ENCODE measurements around the gene TMEM98. TPM values are rescaled to one million over a fixed set of nuclear protein-coding genes. Genes with fewer than 3 reads are reported as not detected.

The TMEM98 gene
- total and polyA plus RNA-seq, 2 of the 8 experiments (the other 6 are each of a cell fraction or from before 2014, with no cell fraction given) = 86.1 to 232 TPM

DNA sequence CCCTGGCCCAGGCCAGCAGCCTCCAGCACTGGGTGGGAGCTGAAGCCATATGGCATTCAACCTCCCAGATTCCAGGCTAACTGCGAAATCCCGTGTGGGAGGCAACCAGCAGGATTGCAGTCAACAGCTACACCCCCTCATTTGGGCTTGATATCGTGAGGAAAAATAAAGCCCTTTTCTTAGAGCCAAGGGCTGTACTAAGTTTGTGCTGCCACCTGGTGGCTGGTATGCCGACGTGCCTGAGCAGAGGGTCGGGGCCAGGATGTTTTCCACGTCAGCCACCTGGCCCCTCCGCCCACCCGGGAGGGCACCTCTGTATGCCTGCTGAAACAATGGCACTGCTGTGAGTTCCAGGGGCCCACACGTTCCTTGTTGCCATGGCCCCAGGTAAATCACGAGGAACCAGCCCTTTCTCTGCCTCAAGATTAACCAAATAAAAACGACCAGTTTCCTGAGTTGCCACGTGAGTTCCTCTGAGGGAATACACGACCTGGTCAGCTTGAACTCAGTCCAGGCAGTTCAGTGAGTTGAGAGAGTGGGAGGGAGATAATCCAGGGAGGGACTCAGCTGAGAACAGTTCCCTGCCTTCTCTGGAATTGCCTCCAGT is 9.0 kb downstream of the TMEM98 start:
- H2BK20ac ChIP-seq (ENCODE audit: low read length) = no peak overlapping the region
- H2BK5ac ChIP-seq (ENCODE audit: low read depth, low read length) = peak overlapping the region; percentile 88; the same call in 1 of the 2 replicates
- H3K4me2 ChIP-seq (ENCODE audit: insufficient read depth in 1 of 2, low read depth in 2 of 2, low read length in 2 of 2) = peak overlapping the region in 1 of 2 experiments; percentile 47; a peak in 2 of 4 replicates
- no peaks in the 10 kb centered on the region for H3K9me3 ChIP-seq (ENCODE audit: insufficient read depth in 2 of 2, low read depth in 1 of 2, low read length in 1 of 2)
- H4K20me1 ChIP-seq (replicated peaks in 1 of 2; ENCODE audit: control insufficient read depth in 1 of 2, insufficient read depth in 2 of 2, low read length in 2 of 2) = peaks cover 4% of the 10 kb centered on the region in 2 experiments
- peaks cover 3% of the 10 kb centered on the region for H3K79me1 ChIP-seq (ENCODE audit: low read depth, low read length)
- H2AFZ ChIP-seq (ENCODE audit: low read length) = 0 out of 2 replicates have a peak overlapping the region, but pooled peaks have one; percentile 72
- peaks cover 2 to 7% (median 4%) of the 10 kb centered on the region in 4 experiments; a peak in 6 of 7 replicates for H3K4me1 ChIP-seq (replicated peaks in 1 of 4; ENCODE audit: control insufficient read depth in 3 of 4, insufficient read depth in 4 of 4, low read length in 3 of 4)
- no peak overlapping the region for H3K23ac ChIP-seq (ENCODE audit: insufficient read length)
- peaks cover 7 to 45% (median 27%) of the 10 kb centered on the region in 4 experiments; a peak in 6 of 8 replicates for H3K36me3 ChIP-seq (ENCODE audit: control insufficient read depth in 2 of 4, insufficient read depth in 4 of 4, low read length in 3 of 4)
- peak overlapping the region in 1 of 4 experiments; percentile 30; a peak in 1 of 8 replicates for H3K4me3 ChIP-seq (ENCODE audit: extremely low read depth in 1 of 4, insufficient read depth in 2 of 4, low read depth in 3 of 4, low read length in 4 of 4)
- H4K8ac ChIP-seq (ENCODE audit: extremely low read depth, insufficient read depth, low read length) = peak overlapping the region; percentile 36; the same call in 1 of the 2 replicates
- no peaks in the 10 kb centered on the region for H3K79me2 ChIP-seq (ENCODE audit: control insufficient read depth in 1 of 2, insufficient read depth in 2 of 2, low read length in 2 of 2)
- H3K18ac ChIP-seq (ENCODE audit: extremely low read depth, low read length) = peak overlapping the region; percentile 71; the same call in 1 of the 2 replicates
- H3K27me3 ChIP-seq (replicated peaks in 1 of 4; ENCODE audit: control insufficient read depth in 3 of 4, extremely low read depth in 1 of 4, insufficient read depth in 3 of 4, low read length in 3 of 4) = no peaks in the 10 kb centered on the region
- H3K9ac ChIP-seq (replicated peaks in 1 of 4; ENCODE audit: extremely low read depth in 1 of 4, low read depth in 3 of 4, low read length in 3 of 4) = peak overlapping the region in 2 of 4 experiments; percentile 22 to 44; a peak in 4 of 7 replicates
- H2AK5ac ChIP-seq (ENCODE audit: low read depth, low read length) = no peak overlapping the region
- POLR2A ChIA-PET (ENCODE audit: partially characterized antibody) = interaction anchor here (0.6 to 1.8 kb wide), 5 partner anchors 9 to 139 kb away, joined by 3 to 8 read pairs (median 4); partner anchors contain the start of genes MYO1D and TMEM98
- H3K23me2 ChIP-seq (ENCODE audit: low read depth, low read length) = no peaks in the 10 kb centered on the region
- DNase-seq (ENCODE audit: low read depth in 1 of 2, low spot score in 2 of 2) (peak; percentile 77 to 94), FAIRE-seq (peak; percentile 91)
- peak overlapping the region; percentile 92 for H4K91ac ChIP-seq (replicated peaks; ENCODE audit: insufficient read length, low read length)
- CTCF ChIA-PET (ENCODE audit: partially characterized antibody) = interaction anchor here (0.7 to 5.2 kb wide), 34 partner anchors 8 to 585 kb away, joined by 3 to 51 read pairs (median 4); partner anchors contain the start of gene MYO1D
- peak overlapping the region; percentile 74 for H4K5ac ChIP-seq (ENCODE audit: insufficient read length, low read depth, low read length)
- peak overlapping the region; percentile 92 for H2BK15ac ChIP-seq (ENCODE audit: low read length)
- H3K56ac ChIP-seq (replicated peaks; ENCODE audit: insufficient read length, low read depth, low read length) = peak overlapping the region; percentile 48
- peak overlapping the region; percentile 97 for H2BK12ac ChIP-seq (ENCODE audit: low read depth, low read length)
- peak overlapping the region; percentile 99 for H3K4ac ChIP-seq (replicated peaks; ENCODE audit: insufficient read length, low read depth, low read length)
- H3K14ac ChIP-seq (ENCODE audit: insufficient read length) = no peak overlapping the region
- H3K27ac ChIP-seq (ENCODE audit: low read depth, low read length) = peak overlapping the region; percentile 89
- H2BK120ac ChIP-seq (replicated peaks; ENCODE audit: low read depth, low read length) = peak overlapping the region; percentile 91
- WGBS, 2 experiments (ENCODE audit: extremely low coverage in 1 of 2, insufficient coverage in 1 of 2, insufficient read length in 1 of 2, insufficient replicate concordance in 2 of 2, low coverage in 1 of 2, low lambda C conversion rate in 2 of 2, missing lambda C conversion rate in 1 of 2) = 24% methylated on average over 14 of the region's 14 CpGs; no CpG with 5 or more reads in 1 of the 2 experiments
- peak in 1 of 2 experiments; percentile 90; a peak in 1 of 3 replicates for TF ChIP-seq EP300 (IDR thresholded peaks at IDR 0.05; ENCODE audit: borderline replicate concordance in 1 of 2, low read depth in 2 of 2, low read length in 2 of 2)
- TF ChIP-seq, protein P1, sequence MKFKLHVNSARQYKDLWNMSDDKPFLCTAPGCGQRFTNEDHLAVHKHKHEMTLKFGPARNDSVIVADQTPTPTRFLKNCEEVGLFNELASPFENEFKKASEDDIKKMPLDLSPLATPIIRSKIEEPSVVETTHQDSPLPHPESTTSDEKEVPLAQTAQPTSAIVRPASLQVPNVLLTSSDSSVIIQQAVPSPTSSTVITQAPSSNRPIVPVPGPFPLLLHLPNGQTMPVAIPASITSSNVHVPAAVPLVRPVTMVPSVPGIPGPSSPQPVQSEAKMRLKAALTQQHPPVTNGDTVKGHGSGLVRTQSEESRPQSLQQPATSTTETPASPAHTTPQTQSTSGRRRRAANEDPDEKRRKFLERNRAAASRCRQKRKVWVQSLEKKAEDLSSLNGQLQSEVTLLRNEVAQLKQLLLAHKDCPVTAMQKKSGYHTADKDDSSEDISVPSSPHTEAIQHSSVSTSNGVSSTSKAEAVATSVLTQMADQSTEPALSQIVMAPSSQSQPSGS (IDR thresholded peaks at IDR 0.05; ENCODE audit: low read length) = peak; percentile 55; the same call in 1 of the 2 replicates
- TF ChIP-seq EGR1 (IDR thresholded peaks at IDR 0.05; ENCODE audit: borderline replicate concordance, low read depth, low read length) = peak; percentile 83; the same call in 1 of the 2 replicates
- TF ChIP-seq GABPA (IDR thresholded peaks at IDR 0.05; ENCODE audit: borderline replicate concordance, insufficient read depth, low read length) = peak; percentile 66; the same call in 1 of the 2 replicates
- TF ChIP-seq, protein P2, sequence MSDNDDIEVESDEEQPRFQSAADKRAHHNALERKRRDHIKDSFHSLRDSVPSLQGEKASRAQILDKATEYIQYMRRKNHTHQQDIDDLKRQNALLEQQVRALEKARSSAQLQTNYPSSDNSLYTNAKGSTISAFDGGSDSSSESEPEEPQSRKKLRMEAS (IDR thresholded peaks at IDR 0.05) = peak; percentile 84; the same call in 1 of the 2 replicates
- TF ChIP-seq RAD21 (IDR thresholded peaks at IDR 0.05 in 1 of 2, conservative IDR thresholded peaks at IDR 0.05 in 1 of 2; ENCODE audit: low read depth in 2 of 2, low read length in 2 of 2) = peak; percentile 65 to 80
- 0 out of 2 replicates have a peak, but pooled peaks have one; percentile 34 for TF ChIP-seq SP1 (IDR thresholded peaks at IDR 0.05; ENCODE audit: low read depth, low read length)
- TF ChIP-seq TCF12 (IDR thresholded peaks at IDR 0.05; ENCODE audit: low read depth, low read length) = peak; percentile 95
